Measurements from ENCODE around the gene RFXAP. TPM values are rescaled to one million over a fixed set of nuclear protein-coding genes. Genes with fewer than 3 reads are reported as not detected.

RFXAP gene, protein sequence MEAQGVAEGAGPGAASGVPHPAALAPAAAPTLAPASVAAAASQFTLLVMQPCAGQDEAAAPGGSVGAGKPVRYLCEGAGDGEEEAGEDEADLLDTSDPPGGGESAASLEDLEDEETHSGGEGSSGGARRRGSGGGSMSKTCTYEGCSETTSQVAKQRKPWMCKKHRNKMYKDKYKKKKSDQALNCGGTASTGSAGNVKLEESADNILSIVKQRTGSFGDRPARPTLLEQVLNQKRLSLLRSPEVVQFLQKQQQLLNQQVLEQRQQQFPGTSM
- 1.3 and 1.9 TPM in 2 replicates for total RNA-seq

DNA sequence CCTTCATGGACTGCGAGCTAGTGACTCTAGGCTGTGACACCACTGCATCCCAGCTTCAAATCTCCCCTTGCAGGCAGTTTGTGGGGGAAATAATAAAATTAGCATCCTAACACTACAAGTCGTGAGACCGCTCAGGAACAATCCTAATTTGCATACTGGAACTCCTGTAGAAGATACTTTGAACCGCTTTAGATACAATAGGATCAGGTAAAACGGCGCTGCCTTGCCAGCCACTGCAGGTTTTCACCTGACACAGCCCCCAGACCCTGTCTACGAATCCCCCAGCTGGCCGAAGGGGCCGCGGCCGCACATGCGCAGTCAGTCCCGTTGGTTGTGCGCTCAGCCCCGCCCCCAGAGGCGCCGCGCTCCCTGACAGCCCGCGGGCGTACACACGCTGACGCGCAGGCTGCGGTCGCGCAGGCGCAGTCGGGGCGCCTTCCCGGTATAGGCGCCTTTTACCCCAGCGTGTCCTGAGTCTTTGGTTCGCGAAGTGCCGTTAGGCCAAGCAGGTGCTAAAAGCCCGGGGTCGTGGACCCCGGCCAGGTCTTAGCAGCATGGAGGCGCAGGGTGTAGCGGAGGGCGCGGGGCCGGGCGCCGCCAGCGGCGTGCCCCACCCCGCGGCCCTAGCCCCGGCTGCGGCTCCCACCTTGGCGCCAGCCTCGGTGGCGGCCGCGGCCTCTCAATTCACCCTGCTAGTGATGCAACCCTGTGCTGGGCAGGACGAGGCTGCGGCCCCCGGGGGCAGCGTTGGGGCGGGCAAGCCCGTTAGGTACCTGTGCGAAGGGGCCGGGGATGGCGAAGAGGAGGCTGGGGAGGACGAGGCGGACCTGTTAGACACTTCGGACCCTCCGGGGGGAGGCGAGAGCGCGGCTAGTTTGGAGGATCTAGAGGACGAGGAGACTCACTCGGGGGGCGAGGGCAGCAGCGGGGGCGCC, at the start of gene RFXAP:
RFXAP (plus strand) TSS at position 419 of the 935 bp plus-strand sequence; CDS start at position 555, 136 bp downstream.

Other genes with a start within 250 kb of the RFXAP start
- not detected in 2 replicates for gene SERTM1, start 145.2 kb upstream of the RFXAP start, total RNA-seq
- gene SMAD9, start 101.0 kb downstream of the RFXAP start, total RNA-seq, result 1.1 and 4.4 TPM in 2 replicates
- 18.5 and 22.2 TPM in 2 replicates for gene ALG5, start 180.1 kb downstream of the RFXAP start, total RNA-seq
- gene EXOSC8, start 181.6 kb downstream of the RFXAP start, total RNA-seq, result 14.8 and 48.2 TPM in 2 replicates
- gene SUPT20H, start 240.5 kb downstream of the RFXAP start, total RNA-seq, result 29.8 and 45.5 TPM in 2 replicates

Data from mesangial cell (primary cell).